Loucy (cell line): ENCODE data around the gene GJC1.

Experiments used
- CTCF ChIP-seq: fragments of 200-600 bp; sonication (generic); conservative IDR thresholded peaks from 2 replicates; pipeline ENCODE4 v1.5.1; 2014; ENCODE audit warnings: mild to moderate bottlenecking, antibody characterized with exemption, low read length
- EZH2phosphoT487 ChIP-seq: fragments of 200-600 bp; IDR thresholded peaks from 2 replicates; pipeline ENCODE4 v1.6.1; 2018; ENCODE audit warnings: antibody characterized with exemption, mild to moderate bottlenecking, moderate library complexity, borderline replicate concordance

- TF ChIP-seq CTCF (no peak), EZH2phosphoT487 (no peak)
Observed at GRCh38 chr17:44848257-44848795, 18.2 kb upstream of the GJC1 start.
